ENCODE results near the gene DSCAML1.

The DSCAML1 gene

DNA sequence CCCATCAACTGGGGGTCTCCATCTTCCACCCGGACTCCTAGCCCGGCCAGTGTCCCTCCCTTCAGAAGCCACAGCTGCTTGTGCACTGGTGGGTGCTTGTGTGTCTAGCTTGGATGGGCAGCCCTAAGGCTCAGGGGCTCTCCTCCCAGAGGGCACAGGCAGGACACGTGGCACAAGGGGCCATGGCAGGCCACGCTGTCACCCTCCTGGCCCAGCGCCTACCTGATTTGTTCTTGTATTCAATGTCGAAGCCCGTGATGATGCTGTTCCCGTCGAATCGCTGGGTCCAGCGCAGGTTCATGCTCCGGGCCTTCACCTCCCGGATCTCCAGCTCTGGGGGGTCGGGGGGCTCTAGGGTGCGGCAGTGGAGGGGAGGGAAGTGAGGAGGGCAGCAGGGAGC is 316.8 kb downstream of the DSCAML1 start:
- DNase-seq, result no peak

GRCh38 chr11:117479372-117479771 is 317.6 kb downstream of the DSCAML1 start:
- DNase-seq, result no peak

DNA sequence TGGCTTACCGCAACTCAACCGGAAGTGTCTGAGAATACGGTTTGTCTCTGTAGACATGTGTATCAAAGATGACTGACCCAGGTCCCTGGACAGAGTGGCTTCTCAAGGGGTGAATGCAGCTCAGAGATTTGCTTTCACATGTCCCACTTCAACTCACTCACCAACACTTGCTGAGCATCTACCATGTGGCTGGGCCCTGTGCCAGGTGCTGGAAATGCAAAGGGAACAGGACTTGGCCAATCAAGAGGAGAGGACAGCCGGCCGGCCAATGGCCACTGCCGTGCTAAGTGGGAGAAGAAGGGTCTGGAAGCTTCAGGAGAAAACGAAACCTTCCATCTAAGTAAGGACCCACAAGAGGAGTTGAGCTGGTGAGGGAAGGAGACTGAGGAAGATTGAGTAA is 318.1 kb downstream of the DSCAML1 start:
- DNase-seq, result no peak

DNA sequence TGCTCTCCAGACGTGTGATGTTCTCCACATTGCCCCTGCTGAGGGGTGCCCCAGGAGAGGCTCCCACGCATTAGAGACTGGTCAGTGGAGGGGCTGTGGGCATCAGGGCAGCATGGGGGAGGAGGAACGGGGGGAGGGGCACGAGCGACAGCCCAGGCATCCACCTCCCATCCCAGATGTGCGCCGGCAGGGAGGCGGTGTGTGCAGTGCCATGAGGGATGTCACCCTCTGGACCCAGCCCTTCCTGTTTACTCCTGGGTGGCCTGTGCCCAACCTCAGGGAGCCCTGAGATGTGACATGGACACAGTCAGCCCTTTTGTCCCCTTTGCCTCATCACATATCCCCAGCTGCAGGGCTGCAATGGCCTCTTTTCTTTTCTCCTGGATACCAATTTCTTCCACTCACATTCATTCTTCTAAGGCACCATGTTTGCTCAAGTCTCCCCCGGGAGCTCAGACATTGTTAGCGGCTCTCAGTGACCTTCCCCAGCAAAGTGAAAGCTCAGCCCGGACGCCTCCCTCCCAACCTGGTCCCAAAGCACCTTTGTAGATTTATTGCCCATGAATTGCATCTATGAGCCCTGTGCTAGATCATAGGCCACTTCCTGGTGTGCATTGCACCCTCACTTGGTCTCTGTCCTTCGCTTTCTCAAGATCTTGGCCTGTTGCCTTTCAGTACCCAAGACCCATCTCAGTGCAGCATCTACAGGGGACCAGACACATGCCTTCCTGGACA is 318.7 kb downstream of the DSCAML1 start:
- DNase-seq, result no peak

DNA sequence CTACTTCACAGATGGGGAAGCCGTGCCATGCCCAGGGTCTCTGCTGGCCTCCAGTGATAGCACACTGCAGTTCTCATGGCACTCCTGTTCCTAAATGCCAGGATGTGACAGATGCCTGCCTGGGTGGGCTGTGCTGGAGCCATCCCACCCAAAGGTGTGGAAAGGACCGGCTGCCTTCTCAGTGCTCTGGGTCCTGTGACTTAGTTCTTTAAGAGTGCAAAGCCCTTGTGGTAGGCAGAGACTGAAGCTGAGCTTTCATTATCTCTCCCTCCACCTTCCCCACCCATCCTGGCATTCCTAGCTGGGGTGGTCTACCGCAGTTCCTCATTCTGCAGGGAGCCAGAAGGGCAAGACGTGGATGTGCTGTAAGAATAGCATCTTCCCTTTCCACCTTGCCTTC is 319.3 kb downstream of the DSCAML1 start:
- DNase-seq, result no peak

DNA sequence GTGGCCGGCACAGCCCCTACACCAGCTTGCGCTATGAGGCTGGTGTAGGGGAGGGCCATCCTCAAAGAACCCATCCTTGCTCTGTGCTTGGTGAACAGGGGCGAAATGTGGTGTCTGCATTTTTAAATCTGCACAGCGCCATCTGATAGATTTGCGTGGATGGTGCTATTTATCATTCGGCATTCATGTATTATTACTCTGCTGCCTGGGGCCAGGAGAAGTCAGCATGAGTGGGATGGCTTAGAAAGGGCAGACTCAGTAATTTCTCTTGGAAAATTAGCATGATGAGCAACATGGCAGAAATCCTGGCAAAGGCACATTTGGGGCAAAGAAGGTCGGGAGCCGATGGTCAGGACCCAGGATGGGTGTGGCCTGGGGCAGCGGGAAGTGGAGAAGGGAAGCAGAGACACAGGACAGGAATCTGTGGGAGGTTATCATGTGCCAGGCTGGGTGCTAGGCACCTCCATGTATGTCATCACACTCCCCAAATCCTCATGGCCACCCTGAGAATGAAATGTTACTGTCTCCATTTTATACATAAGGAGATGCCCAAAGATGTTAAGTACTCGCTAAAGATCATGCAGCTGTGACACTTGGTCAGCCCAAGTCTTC is 320.4 kb downstream of the DSCAML1 start:
- no peak for DNase-seq

GRCh38 chr11:117475716-117476530 is 321.1 kb downstream of the DSCAML1 start:
- no peak for DNase-seq

- DNase-seq, result no peak
These were observed 323.4 kb downstream of the DSCAML1 start for GRCh38 chr11:117473481-117474091.

GRCh38 chr11:117471776-117472175 is 325.2 kb downstream of the DSCAML1 start:
- no peak for DNase-seq

- DNase-seq, result no peak
These were observed 326.4 kb downstream of the DSCAML1 start for GRCh38 chr11:117470576-117470975.

DNA sequence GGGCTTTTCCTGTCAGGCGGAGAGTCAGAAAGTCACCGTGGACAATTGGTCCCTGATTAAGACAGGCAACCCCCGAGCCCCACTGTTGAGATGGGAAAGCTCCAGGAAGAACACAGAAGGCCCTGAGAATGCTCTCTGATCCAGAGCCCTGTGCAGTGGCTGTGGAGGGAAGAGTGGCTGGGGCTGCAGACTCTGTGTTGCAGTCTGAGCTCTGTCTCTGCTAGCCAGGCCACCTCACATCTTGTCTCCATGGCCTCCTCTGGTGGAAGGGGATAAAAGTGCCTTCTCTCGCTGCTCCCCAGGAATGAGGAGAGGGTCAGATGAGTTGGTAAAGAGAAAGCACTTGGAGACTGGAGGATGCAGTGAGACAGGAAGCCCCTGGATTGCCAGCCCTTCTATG is 328.1 kb downstream of the DSCAML1 start:
- DNase-seq, result no peak

GRCh38 chr11:117467770-117468169 is 329.2 kb downstream of the DSCAML1 start:
- no peak for DNase-seq

DNA sequence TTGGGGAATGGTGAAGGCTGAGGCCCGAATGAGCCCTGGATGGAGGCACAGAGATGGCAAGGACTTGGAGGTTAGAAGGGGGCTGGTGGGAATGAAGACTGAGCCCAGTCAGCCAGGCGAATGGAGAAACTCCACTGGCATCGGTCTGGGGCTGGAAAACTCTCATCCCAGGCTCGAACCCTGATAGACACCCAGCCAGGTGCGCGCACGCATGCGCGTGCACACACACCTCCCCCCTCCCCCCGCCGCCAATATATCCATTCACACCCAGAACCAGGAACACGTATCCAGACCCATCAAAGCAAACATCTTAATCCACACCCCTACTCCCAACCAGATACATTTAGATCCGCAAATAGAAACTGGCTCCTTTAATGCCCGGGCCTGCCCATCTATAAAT is 330.1 kb downstream of the DSCAML1 start:
- no peak for DNase-seq

DNA sequence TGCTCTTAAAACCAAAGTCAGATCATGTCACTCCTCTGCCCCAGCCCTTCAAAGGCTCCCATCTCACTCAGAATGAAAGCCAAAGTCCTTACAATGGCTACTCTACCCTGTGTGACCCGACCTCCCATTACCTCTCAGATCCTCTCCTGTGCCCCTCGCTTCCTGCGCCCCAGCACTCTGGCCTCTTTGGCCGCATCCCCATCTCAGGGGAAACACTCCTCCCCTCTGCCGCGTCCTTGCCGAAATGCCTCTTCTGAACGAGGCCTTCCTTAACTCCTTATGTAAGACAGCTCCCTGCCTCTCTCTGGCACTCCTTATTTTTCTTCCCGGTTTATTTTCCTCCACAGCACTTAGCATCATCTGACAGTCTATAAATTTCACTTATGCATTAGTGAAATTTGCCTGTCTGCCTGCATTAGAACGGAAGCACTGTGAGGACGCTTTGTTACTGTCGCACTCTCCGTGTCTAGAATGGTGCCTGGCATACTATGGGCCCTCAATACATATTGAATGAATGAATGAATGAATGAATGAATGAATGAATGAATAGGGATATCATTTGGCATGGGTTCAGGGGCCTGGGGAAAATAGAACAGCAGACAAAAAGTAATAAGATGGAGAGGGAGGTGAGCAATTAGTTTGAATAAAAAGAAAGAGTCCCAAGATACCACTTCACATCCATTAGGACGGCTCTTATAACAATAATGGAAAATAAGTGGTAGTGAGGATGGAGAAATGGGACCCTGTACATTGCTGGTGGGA is 331.6 kb downstream of the DSCAML1 start:
- no peak for DNase-seq

DNA sequence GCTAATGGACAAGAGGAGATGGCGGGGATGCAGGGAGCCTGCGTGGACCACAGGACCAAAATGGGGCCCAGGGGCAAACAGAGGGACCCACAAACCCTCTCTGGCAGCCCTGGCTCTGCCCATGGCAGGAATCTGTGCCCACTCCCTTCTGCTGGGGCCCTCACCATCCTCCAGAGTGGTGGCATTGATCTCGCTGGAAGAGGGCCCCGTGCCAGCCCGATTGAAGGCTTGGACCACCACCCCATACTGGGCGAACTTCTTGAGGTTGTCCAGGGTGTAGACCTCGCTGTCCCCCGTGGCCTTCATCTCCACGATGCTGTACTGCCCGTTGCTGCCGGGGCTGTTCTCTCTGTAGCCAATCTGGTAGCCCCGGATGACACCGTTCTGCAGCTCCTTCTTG is 332.2 kb downstream of the DSCAML1 start:
- no peak for DNase-seq

- no peak for DNase-seq
These were observed 334.2 kb downstream of the DSCAML1 start for GRCh38 chr11:117462864-117463247.

- DNase-seq, result no peak
These were observed 334.7 kb downstream of the DSCAML1 start for GRCh38 chr11:117462183-117462863.

GRCh38 chr11:117461396-117462182 is 335.4 kb downstream of the DSCAML1 start:
- DNase-seq, result no peak

DNA sequence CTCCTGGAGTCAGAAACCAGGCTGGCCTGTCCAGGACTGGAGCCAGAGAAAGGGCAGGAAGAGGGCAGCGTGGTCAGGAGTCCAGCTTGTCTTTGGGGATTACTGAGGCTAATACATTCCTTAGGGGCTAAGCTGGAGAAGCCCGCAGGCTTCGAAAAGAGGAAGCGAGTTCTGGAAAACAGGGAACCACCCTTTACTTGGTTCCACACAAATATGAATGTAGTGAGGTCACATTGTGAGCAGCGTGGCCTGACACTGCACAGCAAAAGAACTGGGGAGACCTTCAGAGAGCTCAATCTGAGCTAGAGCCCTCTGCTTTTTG is 337.1 kb downstream of the DSCAML1 start:
- DNase-seq, result no peak

GRCh38 chr11:117459123-117459978 is 337.7 kb downstream of the DSCAML1 start:
- no peak for DNase-seq

Data from fibroblast of skin of right biceps (primary cell).